K562 (cell line): ENCODE results near the gene CCDC28A. TPM values are rescaled to one million over a fixed set of nuclear protein-coding genes. Genes with fewer than 3 reads are reported as not detected.

ENCODE experiments used
- ATAC-seq: fragments of 200-7000 bp; cut with Tn5 transposase; 3 replicates; pipeline ENCODE4 v1.9.1; 2020; ENCODE audit warnings: moderate library complexity
- BruUV-seq: library from RNA; stranded (reverse); fragments of 400-500 nt; replicated peaks from 2 replicates; lab custom pipeline; 2021; lab: Mats Ljungman, UMichigan
- CTCF ChIA-PET: fragments of 300-600 bp; formaldehyde crosslinking; extraction: SDS; loops from one replicate; lab custom pipeline; 2021; ENCODE audit warnings: low intra/inter-chr PET ratio; lab: Yijun Ruan, JAX
- POLR2A ChIA-PET: fragments of 300-600, 350-650 bp; sonication (Branson Sonifier 250); formaldehyde crosslinking; extraction: SDS; loops from one replicate; lab custom pipeline; 2021; ENCODE audit warnings: antibody characterized with exemption, inconsistent platforms; lab: Yijun Ruan, JAX
- DNase-seq, 4 experiments: peaks; one replicate each; pipeline versions ENCODE4 v3.0.0 to v3.0.0-alpha.2; 2011 to 2018; ENCODE audit warnings: low spot score in 3 of 4, mixed read lengths in 3 of 4; ENCODE audit errors: extremely low read depth in 1 of 4
- FAIRE-seq: peaks from 2 replicates; lab custom pipeline; 2011; peaks lifted over from hg19 to GRCh38; lab: Jason Lieb, UNC
- H2AFZ ChIP-seq: 2 replicates; pipeline ENCODE4 v1.6.0; 2011; ENCODE audit warnings: low read depth, low read length, control low read depth, inconsistent platforms
- H3K27ac ChIP-seq: fragments of 200-600 bp; 3 replicates; pipeline ENCODE4 v1.8.0; 2011; ENCODE audit warnings: low read depth, mild to moderate bottlenecking, control low read depth, inconsistent platforms, low read length, moderate library complexity, mixed read lengths; ENCODE audit errors: extremely low read depth
- H3K27me3 ChIP-seq, 2 experiments: fragments of 300-600 bp in 1 of 2; 2 replicates in 1 of 2; 3 replicates in 1 of 2; pipeline versions ENCODE4 v1.6.0 to v1.8.0; 2011; ENCODE audit warnings: inconsistent platforms in 2 of 2, low read length in 2 of 2, mild to moderate bottlenecking in 1 of 2, mixed read lengths in 1 of 2, moderate library complexity in 1 of 2; ENCODE audit not compliant: control insufficient read depth in 2 of 2, insufficient read depth in 2 of 2
- H3K36me3 ChIP-seq: fragments of 300-600 bp; 3 replicates; pipeline ENCODE4 v1.8.0; 2011; ENCODE audit warnings: mild to moderate bottlenecking, low read length, inconsistent platforms; ENCODE audit not compliant: control insufficient read depth, insufficient read depth
- H3K4me1 ChIP-seq, 2 experiments: fragments of 200-600 bp in 1 of 2; replicated peaks in 1 of 2; 2 replicates in 1 of 2; 3 replicates in 1 of 2; pipeline versions ENCODE4 v1.5.1 to v1.8.0; 2011; ENCODE audit warnings: inconsistent platforms in 2 of 2, low read length in 2 of 2, mild to moderate bottlenecking in 1 of 2, mixed read lengths in 1 of 2, moderate library complexity in 1 of 2; ENCODE audit not compliant: control insufficient read depth in 2 of 2, insufficient read depth in 2 of 2
- H3K4me2 ChIP-seq: 2 replicates; pipeline ENCODE4 v1.6.1; 2011; ENCODE audit warnings: low read length, control low read depth, inconsistent platforms, mixed read lengths; ENCODE audit not compliant: insufficient read depth
- H3K4me3 ChIP-seq: fragments of 200-600 bp; sonication (generic), shearing (Covaris generic); 2 replicates; pipeline ENCODE4 v1.5.1; 2016; ENCODE audit warnings: control low read depth, inconsistent platforms
- H3K79me2 ChIP-seq: fragments of 200-600 bp; 3 replicates; pipeline ENCODE4 v1.8.0; 2011; ENCODE audit warnings: low read length, inconsistent platforms; ENCODE audit not compliant: control insufficient read depth, insufficient read depth
- H3K9ac ChIP-seq, 2 experiments: 2 replicates each; pipeline versions ENCODE4 v1.6.0 to v1.6.1; 2011; ENCODE audit warnings: low read depth in 2 of 2, low read length in 2 of 2, control low read depth in 1 of 2, inconsistent platforms in 1 of 2, mild to moderate bottlenecking in 1 of 2, mixed read lengths in 1 of 2; ENCODE audit not compliant: insufficient read depth in 1 of 2
- H3K9me1 ChIP-seq: one replicate; pipeline ENCODE4 v1.6.0; 2011; ENCODE audit warnings: inconsistent platforms, mild to moderate bottlenecking, low read length, moderate library complexity; ENCODE audit not compliant: control insufficient read depth, insufficient read depth
- H3K9me3 ChIP-seq: replicated peaks from 2 replicates; pipeline ENCODE4 v1.5.1; 2011; ENCODE audit warnings: low read depth, low read length, inconsistent platforms; ENCODE audit not compliant: control insufficient read depth, insufficient read depth
- H4K20me1 ChIP-seq: replicated peaks from 2 replicates; pipeline ENCODE4 v1.6.1; 2011; ENCODE audit warnings: low read length, inconsistent platforms, mixed read lengths; ENCODE audit not compliant: control insufficient read depth, insufficient read depth
- CEBPG ChIP-seq, 3 experiments: fragments of 200-800 bp in 1 of 3; sonication (Bioruptor generic) in 1 of 3; sonication (generic) in 1 of 3; formaldehyde crosslinking in 1 of 3; IDR thresholded peaks in 2 of 3; conservative IDR thresholded peaks in 1 of 3; 2 replicates each; pipeline versions ENCODE4 v1.6.1 to v1.8.0; 2016 to 2022; ENCODE audit warnings: missing compliant biosample characterization in 2 of 3, missing genetic modification characterization in 2 of 3, mild to moderate bottlenecking in 1 of 3, missing genetic modification reagents in 1 of 3
- NCOA1 ChIP-seq: fragments of 450-650 bp; IDR thresholded peaks from 2 replicates; pipeline ENCODE4 v1.6.1; 2016; ENCODE audit warnings: low read depth
- OTX1 ChIP-seq: fragments of 450-650 bp; formaldehyde crosslinking; IDR thresholded peaks from 2 replicates; pipeline ENCODE4 v1.4.0; 2022; ENCODE audit warnings: mild to moderate bottlenecking
- RCOR1 ChIP-seq, 2 experiments: IDR thresholded peaks; 2 replicates each; pipeline ENCODE4 v1.6.1; 2012; ENCODE audit warnings: low read depth in 2 of 2, low read length in 2 of 2, borderline replicate concordance in 1 of 2, improper control_type of control experiment in 1 of 2
- ZNF57 ChIP-seq: fragments of 450-650 bp; formaldehyde crosslinking; IDR thresholded peaks from 2 replicates; pipeline ENCODE4 v1.4.0; 2020; ENCODE audit warnings: mild to moderate bottlenecking, moderate library complexity
- WGBS: fragments of 100-300 bp; shearing (Covaris generic); methylation state at CpG from one replicate; pipeline ENCODE4 v1.1.6; 2016; ENCODE audit warnings: low coverage, mixed read lengths; ENCODE audit not compliant: insufficient coverage; ENCODE audit errors: missing lambda C conversion rate; 5-methylcytosine and 5-hydroxymethylcytosine counted together
- in situ Hi-C: fragments of 300-500 bp; cut with MboI; formaldehyde crosslinking; loops from 4 replicates; pipeline ENCODE4 v1.15.0; 2018; ENCODE audit warnings: inconsistent platforms, mixed read lengths
- intact Hi-C: fragments of 100-400 bp; cut with micrococcal nuclease; formaldehyde crosslinking; loops from 2 replicates; pipeline ENCODE4 v1.14.2; 2022
- polyA plus RNA-seq, 8 experiments: library from polyadenylated mRNA; depleted of rRNA in 4 of 8; stranded (reverse) in 5 of 8; unstranded in 3 of 8; fragments of >200 nt; fragmentation: Nextera tagmentation in 2 of 8; fragmentation: Illumina TruSeq in 1 of 8; extraction: Ambion mirVana in 2 of 8; extraction: Trizol in 1 of 8; gene quantifications; 2 replicates each; pipeline versions ENCODE4 v1.2.1 to v1.2.3, GENCODE V29; 2011 to 2014; ENCODE audit warnings: inconsistent platforms in 1 of 8, missing spikeins in 1 of 8
- total RNA-seq, 7 experiments: library from RNA; depleted of rRNA in 6 of 7; stranded (reverse); fragments of >200 nt in 6 of 7; fragmentation: Illumina TruSeq in 2 of 7; extraction: Trizol in 2 of 7; gene quantifications; 2 replicates each; pipeline versions ENCODE4 v1.2.1 to v1.2.3, GENCODE V29; 2011 to 2021; ENCODE audit warnings: low replicate concordance in 1 of 7
- TF ChIP-seq, protein P1 (sequence below): sonication (generic); formaldehyde crosslinking; IDR thresholded peaks from 2 replicates; pipeline ENCODE4 v1.8.0; 2023; ENCODE audit warnings: mild to moderate bottlenecking, missing genetic modification reagents
- TF ChIP-seq, protein P2 (sequence below): sonication (generic); IDR thresholded peaks from 2 replicates; pipeline ENCODE4 v1.6.1; 2016
- TF ChIP-seq, protein P3 (sequence below): fragments of 200-800 bp; sonication (Bioruptor generic); IDR thresholded peaks from 2 replicates; pipeline ENCODE4 v1.6.1; 2017; ENCODE audit warnings: missing genetic modification characterization, missing compliant biosample characterization
- TF ChIP-seq, protein P4 (sequence below): sonication (generic); formaldehyde crosslinking; IDR thresholded peaks from 2 replicates; pipeline ENCODE4 v1.8.0; 2022; ENCODE audit warnings: mild to moderate bottlenecking, missing genetic modification reagents

The CCDC28A gene
- total and polyA plus RNA-seq, 9 of the 15 experiments (the other 6 are each of a cell fraction or from before 2014, with no cell fraction given): 12.6 to 35.5 (median 19.1) TPM

DNA sequence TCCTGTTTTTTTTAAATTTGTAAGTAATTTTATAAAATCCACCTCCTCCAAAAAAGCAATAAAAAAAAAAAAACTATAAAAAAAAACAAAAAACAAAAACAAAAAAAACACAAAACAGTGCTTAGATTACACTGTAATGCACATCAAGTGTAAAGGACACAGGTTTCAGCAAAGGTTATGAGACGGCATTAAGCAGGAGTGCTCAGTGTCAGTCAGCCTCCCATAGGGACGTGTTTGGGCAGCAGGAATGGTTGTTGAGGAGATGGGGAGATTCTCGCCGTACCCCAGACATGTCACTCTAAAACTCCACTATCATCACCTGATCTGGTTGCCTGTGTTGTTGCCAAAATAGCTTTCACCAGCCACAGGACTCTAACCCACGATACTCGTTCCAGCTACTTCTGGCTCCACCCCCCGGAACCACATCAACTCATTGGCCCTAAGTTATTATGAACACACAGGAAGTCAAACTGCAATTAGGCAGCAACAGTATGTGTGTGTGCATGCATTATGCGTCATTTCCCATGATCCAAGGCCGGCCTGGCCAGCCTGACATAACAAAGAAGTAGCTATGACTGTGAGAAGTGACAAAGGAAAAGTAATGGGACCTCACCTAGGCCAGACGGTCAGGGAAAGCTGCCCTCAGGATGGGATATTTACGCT is 51.0 kb downstream of the CCDC28A start:
- peak overlapping the region; percentile 55 for H3K4me2 ChIP-seq
- no peak overlapping the region for H3K27ac ChIP-seq
- intact Hi-C loops: no loop called here
- BruUV-seq: no TSS peak
- WGBS: 15% methylated on average over 11 of the region's 11 CpGs
- H3K9me1 ChIP-seq: no peaks in the 10 kb centered on the region
- no peaks in the 10 kb centered on the region for H3K36me3 ChIP-seq
- in situ Hi-C loops: no loop called here
- peak; percentile 78 for FAIRE-seq
- CTCF ChIA-PET: no interaction called here
- no peaks in the 10 kb centered on the region for H3K4me1 ChIP-seq
- DNase-seq: peak in 2 of 4 experiments; percentile 33 to 36
- no peaks in the 10 kb centered on the region for H3K79me2 ChIP-seq
- H4K20me1 ChIP-seq: no peaks in the 10 kb centered on the region
- peaks cover 25 to 35% of the 10 kb centered on the region in 2 experiments; a peak in 4 of 5 replicates for H3K27me3 ChIP-seq
- peak overlapping the region; percentile 82 for H2AFZ ChIP-seq
- no peaks in the 10 kb centered on the region for H3K9me3 ChIP-seq
- peak overlapping the region in 1 of 2 experiments; percentile 17; a peak in 1 of 4 replicates for H3K9ac ChIP-seq
- peak; percentile 86 for ATAC-seq
- H3K4me3 ChIP-seq: no peak overlapping the region
- POLR2A ChIA-PET: no interaction called here
- TF ChIP-seq, protein P1, sequence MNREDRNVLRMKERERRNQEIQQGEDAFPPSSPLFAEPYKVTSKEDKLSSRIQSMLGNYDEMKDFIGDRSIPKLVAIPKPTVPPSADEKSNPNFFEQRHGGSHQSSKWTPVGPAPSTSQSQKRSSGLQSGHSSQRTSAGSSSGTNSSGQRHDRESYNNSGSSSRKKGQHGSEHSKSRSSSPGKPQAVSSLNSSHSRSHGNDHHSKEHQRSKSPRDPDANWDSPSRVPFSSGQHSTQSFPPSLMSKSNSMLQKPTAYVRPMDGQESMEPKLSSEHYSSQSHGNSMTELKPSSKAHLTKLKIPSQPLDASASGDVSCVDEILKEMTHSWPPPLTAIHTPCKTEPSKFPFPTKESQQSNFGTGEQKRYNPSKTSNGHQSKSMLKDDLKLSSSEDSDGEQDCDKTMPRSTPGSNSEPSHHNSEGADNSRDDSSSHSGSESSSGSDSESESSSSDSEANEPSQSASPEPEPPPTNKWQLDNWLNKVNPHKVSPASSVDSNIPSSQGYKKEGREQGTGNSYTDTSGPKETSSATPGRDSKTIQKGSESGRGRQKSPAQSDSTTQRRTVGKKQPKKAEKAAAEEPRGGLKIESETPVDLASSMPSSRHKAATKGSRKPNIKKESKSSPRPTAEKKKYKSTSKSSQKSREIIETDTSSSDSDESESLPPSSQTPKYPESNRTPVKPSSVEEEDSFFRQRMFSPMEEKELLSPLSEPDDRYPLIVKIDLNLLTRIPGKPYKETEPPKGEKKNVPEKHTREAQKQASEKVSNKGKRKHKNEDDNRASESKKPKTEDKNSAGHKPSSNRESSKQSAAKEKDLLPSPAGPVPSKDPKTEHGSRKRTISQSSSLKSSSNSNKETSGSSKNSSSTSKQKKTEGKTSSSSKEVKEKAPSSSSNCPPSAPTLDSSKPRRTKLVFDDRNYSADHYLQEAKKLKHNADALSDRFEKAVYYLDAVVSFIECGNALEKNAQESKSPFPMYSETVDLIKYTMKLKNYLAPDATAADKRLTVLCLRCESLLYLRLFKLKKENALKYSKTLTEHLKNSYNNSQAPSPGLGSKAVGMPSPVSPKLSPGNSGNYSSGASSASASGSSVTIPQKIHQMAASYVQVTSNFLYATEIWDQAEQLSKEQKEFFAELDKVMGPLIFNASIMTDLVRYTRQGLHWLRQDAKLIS (CRISPR knock-in tag): no peak
- TF ChIP-seq NCOA1 (no peak), RCOR1 (IDR thresholded peaks at IDR 0.05; ENCODE audit: borderline replicate concordance in 1 of 2, low read depth in 2 of 2, low read length in 2 of 2) (no peak), OTX1 (no peak), CEBPG (CRISPR knock-in tag; IDR thresholded peaks at IDR 0.05) (peak; percentile 44; the same call in 1 of the 2 replicates), CEBPG (tag; conservative IDR thresholded peaks at IDR 0.05 in 1 of 2, IDR thresholded peaks at IDR 0.05 in 1 of 2) (no peak), ZNF57 (CRISPR knock-in tag) (no peak)
- TF ChIP-seq, protein P2, sequence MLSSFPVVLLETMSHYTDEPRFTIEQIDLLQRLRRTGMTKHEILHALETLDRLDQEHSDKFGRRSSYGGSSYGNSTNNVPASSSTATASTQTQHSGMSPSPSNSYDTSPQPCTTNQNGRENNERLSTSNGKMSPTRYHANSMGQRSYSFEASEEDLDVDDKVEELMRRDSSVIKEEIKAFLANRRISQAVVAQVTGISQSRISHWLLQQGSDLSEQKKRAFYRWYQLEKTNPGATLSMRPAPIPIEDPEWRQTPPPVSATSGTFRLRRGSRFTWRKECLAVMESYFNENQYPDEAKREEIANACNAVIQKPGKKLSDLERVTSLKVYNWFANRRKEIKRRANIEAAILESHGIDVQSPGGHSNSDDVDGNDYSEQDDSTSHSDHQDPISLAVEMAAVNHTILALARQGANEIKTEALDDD: no peak
- TF ChIP-seq, protein P3, sequence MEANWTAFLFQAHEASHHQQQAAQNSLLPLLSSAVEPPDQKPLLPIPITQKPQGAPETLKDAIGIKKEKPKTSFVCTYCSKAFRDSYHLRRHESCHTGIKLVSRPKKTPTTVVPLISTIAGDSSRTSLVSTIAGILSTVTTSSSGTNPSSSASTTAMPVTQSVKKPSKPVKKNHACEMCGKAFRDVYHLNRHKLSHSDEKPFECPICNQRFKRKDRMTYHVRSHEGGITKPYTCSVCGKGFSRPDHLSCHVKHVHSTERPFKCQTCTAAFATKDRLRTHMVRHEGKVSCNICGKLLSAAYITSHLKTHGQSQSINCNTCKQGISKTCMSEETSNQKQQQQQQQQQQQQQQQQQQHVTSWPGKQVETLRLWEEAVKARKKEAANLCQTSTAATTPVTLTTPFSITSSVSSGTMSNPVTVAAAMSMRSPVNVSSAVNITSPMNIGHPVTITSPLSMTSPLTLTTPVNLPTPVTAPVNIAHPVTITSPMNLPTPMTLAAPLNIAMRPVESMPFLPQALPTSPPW (CRISPR knock-in tag): no peak
- TF ChIP-seq, protein P4, sequence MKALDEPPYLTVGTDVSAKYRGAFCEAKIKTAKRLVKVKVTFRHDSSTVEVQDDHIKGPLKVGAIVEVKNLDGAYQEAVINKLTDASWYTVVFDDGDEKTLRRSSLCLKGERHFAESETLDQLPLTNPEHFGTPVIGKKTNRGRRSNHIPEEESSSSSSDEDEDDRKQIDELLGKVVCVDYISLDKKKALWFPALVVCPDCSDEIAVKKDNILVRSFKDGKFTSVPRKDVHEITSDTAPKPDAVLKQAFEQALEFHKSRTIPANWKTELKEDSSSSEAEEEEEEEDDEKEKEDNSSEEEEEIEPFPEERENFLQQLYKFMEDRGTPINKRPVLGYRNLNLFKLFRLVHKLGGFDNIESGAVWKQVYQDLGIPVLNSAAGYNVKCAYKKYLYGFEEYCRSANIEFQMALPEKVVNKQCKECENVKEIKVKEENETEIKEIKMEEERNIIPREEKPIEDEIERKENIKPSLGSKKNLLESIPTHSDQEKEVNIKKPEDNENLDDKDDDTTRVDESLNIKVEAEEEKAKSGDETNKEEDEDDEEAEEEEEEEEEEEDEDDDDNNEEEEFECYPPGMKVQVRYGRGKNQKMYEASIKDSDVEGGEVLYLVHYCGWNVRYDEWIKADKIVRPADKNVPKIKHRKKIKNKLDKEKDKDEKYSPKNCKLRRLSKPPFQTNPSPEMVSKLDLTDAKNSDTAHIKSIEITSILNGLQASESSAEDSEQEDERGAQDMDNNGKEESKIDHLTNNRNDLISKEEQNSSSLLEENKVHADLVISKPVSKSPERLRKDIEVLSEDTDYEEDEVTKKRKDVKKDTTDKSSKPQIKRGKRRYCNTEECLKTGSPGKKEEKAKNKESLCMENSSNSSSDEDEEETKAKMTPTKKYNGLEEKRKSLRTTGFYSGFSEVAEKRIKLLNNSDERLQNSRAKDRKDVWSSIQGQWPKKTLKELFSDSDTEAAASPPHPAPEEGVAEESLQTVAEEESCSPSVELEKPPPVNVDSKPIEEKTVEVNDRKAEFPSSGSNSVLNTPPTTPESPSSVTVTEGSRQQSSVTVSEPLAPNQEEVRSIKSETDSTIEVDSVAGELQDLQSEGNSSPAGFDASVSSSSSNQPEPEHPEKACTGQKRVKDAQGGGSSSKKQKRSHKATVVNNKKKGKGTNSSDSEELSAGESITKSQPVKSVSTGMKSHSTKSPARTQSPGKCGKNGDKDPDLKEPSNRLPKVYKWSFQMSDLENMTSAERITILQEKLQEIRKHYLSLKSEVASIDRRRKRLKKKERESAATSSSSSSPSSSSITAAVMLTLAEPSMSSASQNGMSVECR (CRISPR knock-in tag): no peak
